Neural progenitor cell (in vitro differentiated cells): ENCODE results near the gene FBXL13. TPM values are rescaled to one million over a fixed set of nuclear protein-coding genes. Genes with fewer than 3 reads are reported as not detected.

ENCODE experiments used
- DNase-seq: peaks from one replicate; pipeline ENCODE4 v3.0.0-alpha.2; 2016; ENCODE audit warnings: low spot score
- H2AFZ ChIP-seq: fragments of 200-600 bp; sonication (generic); replicated peaks from 2 replicates; pipeline ENCODE4 v1.6.1; 2016; ENCODE audit warnings: antibody characterized with exemption
- H3F3A ChIP-seq: fragments of 200-600 bp; sonication (generic); 2 replicates; pipeline ENCODE4 v1.6.1; 2016; ENCODE audit warnings: antibody characterized with exemption, low read depth
- H3K27ac ChIP-seq: fragments of 200-600 bp; sonication (generic); 2 replicates; pipeline ENCODE4 v1.5.1; 2016; ENCODE audit warnings: mild to moderate bottlenecking
- H3K27me3 ChIP-seq: fragments of 200-600 bp; sonication (generic); 2 replicates; pipeline ENCODE4 v1.6.1; 2016; ENCODE audit warnings: mild to moderate bottlenecking, moderate library complexity
- H3K36me3 ChIP-seq: fragments of 200-600 bp; sonication (generic); 2 replicates; pipeline ENCODE4 v1.5.1; 2016
- H3K4me1 ChIP-seq: fragments of 200-600 bp; sonication (generic); 2 replicates; pipeline ENCODE4 v1.6.1; 2016; ENCODE audit warnings: mixed run types
- H3K4me2 ChIP-seq: fragments of 200-600 bp; sonication (generic); 2 replicates; pipeline ENCODE4 v1.6.1; 2016
- H3K4me3 ChIP-seq: fragments of 200-600 bp; sonication (generic); 2 replicates; pipeline ENCODE4 v1.5.1; 2016
- H3K79me2 ChIP-seq: fragments of 200-600 bp; sonication (generic); 2 replicates; pipeline ENCODE4 v1.6.1; 2016; ENCODE audit warnings: low read depth
- H3K9ac ChIP-seq: fragments of 200-600 bp; sonication (generic); 2 replicates; pipeline ENCODE4 v1.6.1; 2016
- H3K9me3 ChIP-seq: fragments of 200-600 bp; sonication (generic); 2 replicates; pipeline ENCODE4 v1.5.1; 2016; ENCODE audit warnings: low read depth
- H4K20me1 ChIP-seq: fragments of 200-600 bp; sonication (generic); 2 replicates; pipeline ENCODE4 v1.6.1; 2016; ENCODE audit warnings: low read depth
- H3K27ac Mint-ChIP-seq: 3 replicates; pipeline ENCODE4 v1.8.0; 2021; ENCODE audit warnings: mixed read lengths
- H3K27me3 Mint-ChIP-seq: 2 replicates; pipeline ENCODE4 v1.8.0; 2022; ENCODE audit warnings: low read depth, mild to moderate bottlenecking, inconsistent platforms, moderate library complexity, mixed read lengths; ENCODE audit not compliant: insufficient read depth
- H3K36me3 Mint-ChIP-seq: 3 replicates; pipeline ENCODE4 v1.8.0; 2021; ENCODE audit warnings: mixed read lengths
- H3K4me1 Mint-ChIP-seq: 3 replicates; pipeline ENCODE4 v1.8.0; 2021; ENCODE audit warnings: mixed read lengths
- H3K4me3 Mint-ChIP-seq: 3 replicates; pipeline ENCODE4 v1.8.0; 2021; ENCODE audit warnings: mild to moderate bottlenecking, moderate library complexity, mixed read lengths
- H3K9me3 Mint-ChIP-seq: 3 replicates; pipeline ENCODE4 v1.8.0; 2020; ENCODE audit warnings: mixed read lengths
- CTCF ChIP-seq: fragments of 200-600 bp; sonication (generic); IDR thresholded peaks from 2 replicates; pipeline ENCODE4 v1.5.1; 2017; ENCODE audit warnings: antibody characterized with exemption, mild to moderate bottlenecking
- EZH2 ChIP-seq: fragments of 200-600 bp; sonication (generic); IDR thresholded peaks from 2 replicates; pipeline ENCODE4 v1.6.1; 2017; ENCODE audit warnings: antibody characterized with exemption, mild to moderate bottlenecking, moderate library complexity
- EZH2phosphoT487 ChIP-seq: fragments of 200-600 bp; sonication (generic); IDR thresholded peaks from 2 replicates; pipeline ENCODE4 v1.6.1; 2017; ENCODE audit warnings: antibody characterized with exemption
- total RNA-seq: library from RNA; depleted of rRNA; stranded (reverse); fragments of >200 nt; gene quantifications from 2 replicates; pipeline ENCODE4 v1.2.3, GENCODE V29; 2015; ENCODE audit warnings: low replicate concordance

Gene FBXL13
- total RNA-seq, 1 donor from 2014 or later: 8.2 TPM

DNA sequence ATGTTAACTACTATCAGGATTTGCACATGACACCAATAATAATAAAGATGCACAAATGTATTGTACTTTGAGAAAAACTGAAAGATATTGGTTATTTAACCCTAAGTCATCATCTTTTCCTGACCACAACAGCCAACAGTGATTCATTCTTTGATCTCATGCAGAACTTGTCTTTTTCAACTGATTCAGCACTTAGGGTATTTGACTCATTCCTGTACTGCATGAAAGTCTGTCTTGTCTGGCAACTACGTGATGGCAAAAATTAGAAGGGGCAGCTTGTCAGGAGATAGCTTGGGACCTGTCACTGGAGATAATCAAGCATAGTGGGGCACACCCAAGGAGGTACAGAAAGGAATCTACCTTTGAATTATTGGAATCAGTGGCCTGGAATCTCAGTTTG lies 239.6 kb downstream of the FBXL13 start:
- H3K27ac ChIP-seq: no peak overlapping the region
- no peak overlapping the region for H2AFZ ChIP-seq
- no peaks in the 10 kb centered on the region for H4K20me1 ChIP-seq
- H3F3A ChIP-seq: no peaks in the 10 kb centered on the region
- H3K4me1 Mint-ChIP-seq: no peaks in the 10 kb centered on the region
- H3K9me3 Mint-ChIP-seq: no peaks in the 10 kb centered on the region
- no peak for TF ChIP-seq EZH2
- no peak for TF ChIP-seq EZH2phosphoT487
- no peak for TF ChIP-seq CTCF
- H3K9me3 ChIP-seq: no peaks in the 10 kb centered on the region
- H3K27ac Mint-ChIP-seq: no peak overlapping the region
- peaks cover 4% of the 10 kb centered on the region for H3K27me3 Mint-ChIP-seq
- no peaks in the 10 kb centered on the region for H3K27me3 ChIP-seq
- H3K4me1 ChIP-seq: peaks cover 2% of the 10 kb centered on the region
- H3K36me3 Mint-ChIP-seq: peaks cover 2% of the 10 kb centered on the region
- no peak overlapping the region for H3K9ac ChIP-seq
- H3K4me3 Mint-ChIP-seq: no peak overlapping the region
- H3K4me2 ChIP-seq: no peak overlapping the region
- H3K79me2 ChIP-seq: no peaks in the 10 kb centered on the region
- no peak for DNase-seq
- H3K4me3 ChIP-seq: no peak overlapping the region
- H3K36me3 ChIP-seq: no peaks in the 10 kb centered on the region

GRCh38 chr7:102834466-102834865 lies 240.1 kb downstream of the FBXL13 start:
- Histone ChIP-seq H3K27me3 (no peaks in the 10 kb centered on the region), H2AFZ (no peak overlapping the region), H3F3A (no peaks in the 10 kb centered on the region), H3K79me2 (no peaks in the 10 kb centered on the region), H3K9me3 (no peaks in the 10 kb centered on the region), H3K27ac (no peak overlapping the region), H4K20me1 (no peaks in the 10 kb centered on the region), H3K4me3 (no peak overlapping the region), H3K4me2 (no peak overlapping the region), H3K4me1 (peaks cover 3% of the 10 kb centered on the region), H3K9ac (no peak overlapping the region), H3K36me3 (no peaks in the 10 kb centered on the region)
- Mint-ChIP-seq H3K27ac (no peak overlapping the region), H3K4me1 (peaks cover under 1% of the 10 kb centered on the region), H3K27me3 (peaks cover 4% of the 10 kb centered on the region), H3K36me3 (peaks cover 2% of the 10 kb centered on the region), H3K4me3 (no peak overlapping the region), H3K9me3 (no peaks in the 10 kb centered on the region)
- no peak for DNase-seq
- TF ChIP-seq CTCF (no peak), EZH2phosphoT487 (no peak), EZH2 (no peak)

GRCh38 chr7:102833343-102833742 lies 241.3 kb downstream of the FBXL13 start:
- Histone ChIP-seq H3K27ac (no peak overlapping the region), H3K4me2 (no peak overlapping the region), H3F3A (no peaks in the 10 kb centered on the region), H3K4me1 (peaks cover 3% of the 10 kb centered on the region), H3K36me3 (no peaks in the 10 kb centered on the region), H2AFZ (no peak overlapping the region), H4K20me1 (no peaks in the 10 kb centered on the region), H3K79me2 (no peaks in the 10 kb centered on the region), H3K9ac (no peak overlapping the region), H3K27me3 (no peaks in the 10 kb centered on the region), H3K4me3 (no peak overlapping the region), H3K9me3 (no peaks in the 10 kb centered on the region)
- no peak for TF ChIP-seq CTCF
- TF ChIP-seq EZH2phosphoT487: no peak
- no peak for TF ChIP-seq EZH2
- no peak for DNase-seq
- peaks cover 8% of the 10 kb centered on the region for H3K36me3 Mint-ChIP-seq
- no peaks in the 10 kb centered on the region for H3K9me3 Mint-ChIP-seq
- no peak overlapping the region for H3K4me3 Mint-ChIP-seq
- peaks cover 3% of the 10 kb centered on the region for H3K4me1 Mint-ChIP-seq
- H3K27me3 Mint-ChIP-seq: peaks cover 4% of the 10 kb centered on the region
- no peak overlapping the region for H3K27ac Mint-ChIP-seq

GRCh38 chr7:102832674-102833073 lies 241.9 kb downstream of the FBXL13 start:
- peaks cover 2% of the 10 kb centered on the region for H3K27me3 Mint-ChIP-seq
- H3K36me3 Mint-ChIP-seq: peaks cover 6% of the 10 kb centered on the region
- Histone ChIP-seq H3K27ac (no peak overlapping the region), H3K9me3 (no peaks in the 10 kb centered on the region), H3K79me2 (no peaks in the 10 kb centered on the region), H3K4me3 (no peak overlapping the region), H3K9ac (no peak overlapping the region), H4K20me1 (no peaks in the 10 kb centered on the region), H3K4me2 (no peak overlapping the region), H2AFZ (no peak overlapping the region), H3K4me1 (peaks cover 3% of the 10 kb centered on the region), H3K36me3 (no peaks in the 10 kb centered on the region), H3K27me3 (no peaks in the 10 kb centered on the region), H3F3A (no peaks in the 10 kb centered on the region)
- no peak for DNase-seq
- H3K4me3 Mint-ChIP-seq: no peak overlapping the region
- TF ChIP-seq EZH2: no peak
- no peak for TF ChIP-seq CTCF
- no peak for TF ChIP-seq EZH2phosphoT487
- H3K4me1 Mint-ChIP-seq: peaks cover 3% of the 10 kb centered on the region
- no peak overlapping the region for H3K27ac Mint-ChIP-seq
- no peaks in the 10 kb centered on the region for H3K9me3 Mint-ChIP-seq
